Fibroblast of peridontal ligament (primary cell): ENCODE measurements around the gene PHF21B.

ENCODE experiments used
- DNase-seq: peaks from one replicate; pipeline ENCODE4 v3.0.0-alpha.2; 2010; ENCODE audit errors: extremely low read depth

PHF21B gene

DNA sequence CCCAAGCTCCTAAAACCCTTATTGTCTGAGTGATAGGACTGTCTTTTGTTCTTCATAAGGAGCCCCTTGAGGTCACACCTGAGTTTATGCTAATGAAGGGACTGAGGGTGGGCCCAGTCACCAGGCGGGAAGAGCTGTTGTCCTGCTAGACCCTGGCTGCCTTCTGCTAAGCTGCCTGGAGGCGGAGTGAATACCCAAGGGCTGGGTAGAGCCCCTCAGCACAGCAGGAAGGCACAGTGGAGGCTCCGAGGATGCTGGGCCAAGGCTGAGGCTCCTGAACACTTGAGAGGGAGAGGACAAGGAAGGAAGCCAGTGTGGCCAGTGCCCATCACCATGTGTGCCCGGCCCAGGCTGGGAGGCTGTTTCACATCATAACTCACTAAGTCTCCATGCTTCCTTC is 4.8 kb upstream of the PHF21B start:
- no peak for DNase-seq

DNA sequence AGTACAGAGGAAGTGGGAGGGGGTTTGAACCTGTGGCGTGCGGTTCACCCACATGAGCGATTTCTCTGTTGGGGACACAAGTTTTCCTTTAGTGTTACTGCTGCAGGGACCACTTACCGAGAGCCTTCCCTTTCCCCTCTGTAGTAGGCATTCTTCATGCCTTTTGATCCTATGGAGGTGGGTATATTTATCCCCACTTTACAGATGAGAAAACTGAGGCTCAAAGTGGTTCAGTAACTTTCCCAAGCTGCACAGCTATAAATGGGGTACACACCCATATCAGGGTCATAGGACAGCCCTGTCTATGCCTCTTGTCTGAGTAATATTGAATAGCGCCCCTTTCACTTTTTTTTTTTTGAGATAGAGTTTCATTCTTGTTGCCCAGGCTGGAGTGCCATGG is 3.3 kb upstream of the PHF21B start:
- no peak for DNase-seq

DNA sequence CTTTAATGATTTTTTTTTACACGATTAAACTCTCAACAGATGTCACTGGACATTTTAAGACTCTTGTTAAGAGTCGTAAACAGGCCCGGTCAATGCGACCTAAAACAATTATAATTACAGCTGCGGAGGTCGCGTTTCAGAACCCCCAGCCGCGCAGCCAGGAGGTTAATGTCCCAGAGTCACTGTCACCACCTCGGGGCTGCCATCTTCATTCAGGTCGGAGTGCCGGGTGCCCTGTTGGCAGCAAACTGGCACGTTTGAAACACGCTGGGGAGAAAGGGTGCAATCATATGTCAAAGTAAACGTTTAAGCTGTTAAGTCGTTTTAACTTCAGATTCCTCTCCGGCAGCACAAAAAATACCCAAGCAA is 711 bp upstream of the PHF21B start:
- no peak for DNase-seq

DNA sequence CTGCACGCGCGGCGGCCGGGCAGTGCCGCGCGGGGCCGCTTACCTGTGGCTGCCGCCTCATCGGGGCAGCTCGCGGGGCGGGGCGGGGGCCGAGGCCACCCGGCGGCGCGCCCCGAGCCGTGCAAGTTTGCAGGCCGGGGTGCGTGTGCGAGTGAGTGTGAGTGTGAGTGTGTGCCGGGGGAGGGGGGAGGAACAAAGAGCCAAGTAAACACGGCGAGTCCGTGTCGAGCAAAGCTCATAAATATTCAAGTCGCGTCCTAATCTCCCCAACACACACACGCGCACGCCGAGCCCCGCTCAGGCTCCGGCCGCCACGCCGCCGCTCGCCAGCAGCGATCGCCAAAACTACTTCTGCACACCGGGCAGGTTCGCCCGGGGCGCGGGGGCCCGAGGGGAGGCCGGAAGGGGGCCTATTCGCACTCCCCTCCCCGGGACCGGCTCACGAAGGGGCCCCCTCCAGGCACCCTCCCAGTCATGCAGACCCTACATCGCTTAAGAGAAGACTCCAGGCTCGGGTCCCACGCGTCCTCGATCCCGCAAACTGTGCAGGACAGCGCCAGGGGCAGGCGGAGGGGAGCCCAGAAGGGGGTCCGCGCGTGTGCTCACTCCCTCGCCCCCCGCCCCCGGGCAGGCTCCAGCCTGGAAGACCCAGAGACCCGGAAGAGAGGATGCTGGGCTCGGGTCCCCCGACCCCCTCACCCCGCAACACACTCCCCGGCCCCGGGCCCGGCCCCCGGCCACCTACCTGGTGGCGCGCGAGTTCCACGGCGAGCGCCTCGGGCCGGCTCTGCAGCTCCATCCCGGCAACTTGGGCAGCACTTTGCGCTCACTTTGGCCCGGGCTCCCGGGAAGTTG is 827 bp downstream of the PHF21B start:
- no peak for DNase-seq

DNA sequence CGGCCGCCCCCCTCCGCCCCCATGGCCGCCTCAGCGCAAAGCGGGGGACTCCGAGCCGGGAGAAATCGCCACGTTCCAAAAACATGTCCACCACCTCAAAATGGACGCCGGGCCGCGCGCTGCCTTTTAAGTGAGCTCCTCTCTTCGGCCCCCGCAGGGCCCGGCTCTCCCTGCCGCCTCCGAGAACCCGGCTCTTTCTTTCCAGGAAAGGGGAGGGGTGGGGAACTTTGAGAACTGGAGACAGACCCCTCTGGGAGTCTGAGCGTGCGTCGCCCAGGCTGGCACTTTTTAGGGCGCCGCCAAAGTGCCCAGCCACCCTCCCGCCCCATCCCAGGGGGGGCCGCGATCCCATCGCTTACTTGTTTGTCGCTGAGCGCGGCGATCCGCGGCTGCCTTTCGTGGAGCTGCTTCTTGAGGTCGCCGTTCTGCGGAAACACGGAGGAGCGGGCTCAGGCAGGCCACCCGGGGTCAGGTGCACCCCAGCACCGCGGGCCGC is 1.6 kb downstream of the PHF21B start:
- no peak for DNase-seq

DNA sequence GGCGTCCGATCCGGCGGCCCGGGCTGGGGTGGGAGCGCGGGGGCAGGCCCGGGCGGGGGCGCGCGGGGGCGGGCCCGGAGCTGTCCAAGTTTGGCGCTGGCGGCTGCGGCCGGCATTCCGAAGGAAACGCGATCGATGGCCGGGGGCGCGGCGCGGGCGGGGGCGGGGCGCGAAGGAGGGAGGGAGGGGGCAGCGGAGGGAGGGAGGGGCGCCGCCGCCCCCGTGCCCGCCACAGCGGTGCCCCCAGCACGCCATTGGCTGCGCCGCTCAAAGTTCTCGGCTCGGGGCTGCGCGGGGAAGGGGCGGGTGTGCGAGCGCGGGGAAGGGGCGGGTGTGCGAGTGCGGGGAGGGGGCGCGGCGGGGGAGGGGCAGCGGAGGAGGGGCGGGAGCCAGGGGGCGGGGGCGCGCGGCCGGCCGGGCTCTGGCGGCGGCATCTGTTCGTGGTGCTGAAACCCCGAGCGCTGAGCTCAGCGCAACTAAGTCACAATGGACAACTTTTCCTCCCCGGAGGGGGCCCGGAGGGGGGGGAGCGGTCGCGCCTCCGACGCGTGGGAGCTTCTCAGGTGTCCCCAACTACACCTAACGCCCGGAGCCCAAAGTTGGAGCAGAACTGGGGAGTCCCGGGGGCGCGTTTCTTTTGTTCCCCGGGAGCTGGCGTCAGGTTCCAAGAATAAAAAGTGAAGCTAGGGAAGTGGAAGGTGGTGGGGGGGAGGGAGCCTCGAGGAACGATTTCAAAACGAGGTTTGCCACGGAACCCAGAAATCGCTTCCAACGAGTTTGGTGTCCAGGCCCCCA is 2.2 kb downstream of the PHF21B start:
- no peak for DNase-seq

DNA sequence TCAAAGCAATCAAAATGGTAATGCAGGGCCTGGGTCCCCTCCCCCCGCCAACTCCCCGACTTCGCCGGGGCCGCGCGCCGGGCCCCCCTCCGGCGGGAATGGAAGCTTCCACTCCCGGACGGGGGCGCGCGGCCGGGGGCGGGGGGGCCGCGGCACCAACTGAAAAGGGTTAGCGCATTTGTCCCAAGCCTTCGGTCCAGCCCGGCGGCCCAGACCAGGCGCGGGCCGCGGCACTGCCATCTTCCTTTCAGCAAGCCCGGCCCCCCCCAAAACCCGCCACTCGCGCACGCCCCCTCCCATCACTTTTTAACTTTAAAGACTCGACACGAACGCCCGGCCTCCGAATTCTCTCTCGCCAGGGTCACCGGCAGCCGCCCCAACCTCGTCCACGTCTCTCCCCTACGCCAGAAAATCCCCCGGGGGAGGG is 2.8 kb downstream of the PHF21B start:
- no peak for DNase-seq

DNA sequence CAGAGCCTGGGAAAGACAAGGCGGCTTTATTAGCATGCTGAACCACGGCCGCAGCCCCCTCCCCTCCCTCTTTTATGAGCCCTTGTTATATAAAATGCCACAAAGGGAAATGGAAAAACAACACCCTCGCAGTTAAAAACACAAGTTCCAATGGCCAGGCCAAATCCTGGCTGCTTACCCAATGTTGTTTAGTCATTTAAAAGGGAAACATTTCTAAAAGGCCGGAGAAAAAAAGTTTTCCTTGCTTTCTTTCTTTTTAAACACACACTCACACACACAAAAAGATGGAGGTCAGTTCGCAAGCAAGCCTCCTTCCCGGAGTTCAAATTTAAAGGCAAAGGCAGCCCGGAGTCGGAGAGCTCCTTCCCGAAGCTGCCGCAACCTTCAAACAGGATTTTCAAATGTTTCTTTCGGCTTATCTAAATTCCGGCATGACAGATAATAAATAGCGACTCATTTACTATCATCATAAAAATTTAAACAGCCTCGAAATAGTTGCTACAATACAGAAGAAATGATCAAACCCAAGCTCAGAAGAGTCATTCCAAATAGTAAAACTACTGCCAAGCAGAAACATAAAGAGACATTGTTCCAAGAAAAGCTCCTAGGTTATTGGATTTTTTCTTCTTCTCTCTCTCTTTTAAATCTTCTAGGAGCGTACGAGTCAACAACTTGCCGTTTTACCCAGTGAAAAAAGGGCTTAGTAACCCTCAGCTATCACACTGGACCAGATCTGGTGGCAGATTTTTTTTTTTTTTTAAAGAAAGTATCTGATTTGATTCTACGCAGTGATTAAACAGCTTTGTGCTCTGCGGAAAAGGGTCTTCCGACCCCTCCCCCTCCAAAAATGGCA is 3.5 kb downstream of the PHF21B start:
- DNase-seq: no peak

DNA sequence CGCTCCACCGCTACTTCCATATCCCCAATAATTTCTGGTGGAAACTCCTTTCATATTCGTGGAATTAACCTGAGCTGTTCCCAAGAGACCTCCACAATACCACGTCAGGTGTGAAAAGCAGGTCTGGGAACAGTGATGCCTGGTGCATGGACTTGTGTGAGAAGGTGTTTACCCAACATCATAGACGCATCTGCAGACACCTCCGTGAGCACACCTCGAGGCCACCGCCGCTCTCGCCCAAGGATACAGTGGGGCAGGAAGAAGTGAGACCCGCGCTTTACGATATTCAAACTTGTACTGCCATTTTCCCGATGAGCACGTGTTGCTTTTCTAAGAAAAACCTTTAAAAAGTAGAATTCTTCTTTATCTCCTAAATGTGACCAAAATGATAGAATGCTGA is 8.2 kb downstream of the PHF21B start:
- DNase-seq: no peak

DNA sequence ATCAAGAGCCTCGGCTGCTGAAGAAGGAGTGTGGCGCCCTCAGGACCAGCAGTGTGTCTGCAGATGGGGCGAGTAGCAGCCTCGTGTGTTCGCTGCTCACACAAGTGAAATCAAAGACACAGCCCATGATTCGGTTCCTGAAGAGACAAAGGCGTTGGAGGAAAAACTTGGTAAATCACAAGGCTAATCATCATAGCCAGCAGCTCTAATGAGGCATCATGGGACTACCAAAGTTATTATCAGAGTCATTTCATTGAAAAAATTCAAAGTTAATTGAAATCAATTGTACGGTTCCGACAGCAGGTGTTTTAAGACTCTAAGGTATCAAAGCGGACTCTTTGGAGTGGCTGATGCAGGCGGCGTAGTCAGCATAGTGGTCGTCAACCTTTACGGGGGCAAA is 9.5 kb downstream of the PHF21B start:
- no peak for DNase-seq

DNA sequence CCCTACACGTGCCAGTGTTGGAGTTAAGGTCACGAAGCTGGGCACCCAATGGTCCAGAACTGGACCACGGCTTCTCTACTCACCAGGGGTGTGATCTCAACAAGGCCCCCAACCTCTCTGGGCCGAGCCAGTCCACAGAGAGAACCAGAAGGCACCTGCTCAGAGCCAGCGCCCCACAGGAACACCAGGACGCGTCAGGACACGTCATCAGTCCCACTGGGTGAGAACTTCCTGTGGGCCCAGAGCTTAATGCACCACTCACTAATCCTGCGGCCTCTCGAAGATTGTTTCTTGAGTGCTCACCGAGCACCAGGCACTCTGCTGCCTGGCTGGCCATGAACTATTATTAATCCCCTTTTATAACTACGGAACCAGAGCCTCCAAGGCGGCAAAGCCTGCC is 10.1 kb downstream of the PHF21B start:
- DNase-seq: no peak

DNA sequence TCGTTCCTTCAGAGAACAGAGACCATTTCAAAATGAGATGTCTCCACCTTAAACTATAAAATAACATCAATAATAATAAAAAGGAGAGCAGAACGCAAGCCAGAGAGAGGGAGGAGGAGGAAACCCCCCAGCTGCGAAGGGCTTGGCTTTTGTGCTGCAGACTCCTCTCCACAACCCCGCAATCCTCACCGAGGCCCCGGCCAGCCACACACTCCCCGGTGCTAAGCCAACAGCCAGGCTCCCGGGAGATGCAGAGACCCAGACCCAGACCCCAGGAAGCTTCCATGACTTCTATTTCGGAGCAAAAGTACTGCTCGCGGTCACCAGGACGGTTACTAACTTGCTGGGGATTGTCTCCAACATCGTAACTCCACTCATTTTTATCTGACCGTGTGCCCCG is 10.6 kb downstream of the PHF21B start:
- DNase-seq: no peak

DNA sequence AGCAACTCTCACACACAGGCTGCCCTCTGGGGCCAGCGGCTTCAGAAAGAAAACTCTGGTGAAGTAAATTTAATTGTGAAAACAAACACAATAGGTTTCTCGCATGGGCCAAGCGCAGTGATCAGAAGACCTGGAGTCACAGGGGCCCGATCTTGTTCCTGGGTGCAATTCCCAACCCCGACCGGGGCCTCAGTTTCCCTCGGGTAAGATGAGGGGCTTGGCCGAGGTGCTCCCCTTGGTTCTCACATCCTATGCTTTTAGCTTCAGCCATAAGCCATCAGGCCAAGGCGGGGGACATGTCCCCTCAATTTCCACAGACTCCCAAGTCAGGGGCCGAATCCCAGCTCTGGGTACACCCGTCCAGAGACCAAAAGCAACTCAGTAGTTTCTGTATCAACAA is 11.5 kb downstream of the PHF21B start:
- no peak for DNase-seq

DNA sequence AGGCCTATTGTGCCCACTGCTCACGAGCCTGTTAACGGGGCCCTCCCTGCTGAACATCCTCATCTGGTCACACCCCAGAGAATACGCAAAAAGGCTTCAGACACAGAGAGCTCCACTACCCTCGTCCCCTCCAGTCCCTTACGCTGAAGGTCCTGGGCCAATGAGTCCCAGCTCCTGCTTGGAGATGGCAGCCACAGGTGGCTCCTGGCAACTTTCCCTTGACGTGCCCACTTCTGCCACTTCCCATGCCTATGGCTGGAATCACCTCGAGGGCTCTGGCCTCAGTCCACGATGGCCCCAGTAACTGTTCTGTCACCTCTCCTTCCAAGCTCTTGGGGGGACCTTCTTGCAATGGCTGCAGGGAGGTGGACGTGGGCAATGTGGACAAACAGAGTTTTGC is 12.7 kb downstream of the PHF21B start:
- no peak for DNase-seq

DNA sequence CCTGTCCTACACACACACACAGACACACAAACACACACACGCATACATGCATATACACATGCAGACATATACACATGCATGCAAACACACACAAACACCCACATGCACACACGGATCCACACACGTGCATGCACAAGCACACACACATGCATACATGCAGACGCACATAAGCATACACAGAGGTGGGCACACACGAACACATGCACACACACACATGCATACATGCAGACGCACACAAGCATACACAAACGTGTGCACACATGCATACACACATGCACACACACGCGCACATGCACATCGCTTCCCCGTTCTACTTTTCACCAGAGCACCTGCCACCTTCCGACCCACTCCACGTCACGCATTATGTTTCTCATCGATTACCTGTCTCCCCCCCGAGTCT is 13.2 kb downstream of the PHF21B start:
- DNase-seq: no peak

DNA sequence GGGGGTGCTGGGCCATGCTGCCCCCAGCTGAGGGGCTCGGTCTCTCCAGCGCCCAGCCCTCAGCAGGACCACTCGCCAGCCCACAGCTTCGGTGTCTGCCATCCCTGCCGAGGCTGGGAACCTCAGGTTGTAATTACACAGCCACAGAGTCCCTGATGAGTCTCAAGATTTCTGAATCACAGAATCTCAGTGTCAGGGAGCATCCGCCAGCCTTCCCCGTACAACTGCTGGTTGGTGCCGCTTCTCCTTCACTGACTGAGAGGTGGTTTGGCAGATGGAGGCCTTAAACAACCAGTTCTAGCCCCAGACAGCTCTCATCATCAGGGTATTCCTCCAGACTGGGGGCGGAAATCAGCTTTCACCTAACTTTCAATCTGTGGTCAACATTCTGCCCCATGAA is 13.7 kb downstream of the PHF21B start:
- no peak for DNase-seq

DNA sequence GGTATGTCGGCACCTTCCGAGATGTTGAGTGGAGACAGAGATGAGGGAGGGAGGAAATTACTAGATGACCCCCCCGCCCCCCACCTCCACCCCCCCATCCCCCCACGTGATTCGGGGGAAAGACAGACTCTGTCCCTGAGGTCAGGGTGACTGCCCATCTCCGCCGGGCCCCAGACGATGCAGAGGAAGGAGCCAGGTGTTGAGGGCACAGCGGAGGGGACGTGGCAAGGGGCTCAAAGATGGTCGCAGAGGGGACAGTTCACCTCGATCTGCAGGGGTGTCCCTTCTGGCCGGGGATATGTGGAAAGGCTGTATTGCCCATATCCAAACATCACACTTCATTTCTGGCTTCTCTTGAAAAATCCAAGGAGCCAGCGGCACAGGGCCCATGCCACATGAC is 14.1 kb downstream of the PHF21B start:
- DNase-seq: no peak

DNA sequence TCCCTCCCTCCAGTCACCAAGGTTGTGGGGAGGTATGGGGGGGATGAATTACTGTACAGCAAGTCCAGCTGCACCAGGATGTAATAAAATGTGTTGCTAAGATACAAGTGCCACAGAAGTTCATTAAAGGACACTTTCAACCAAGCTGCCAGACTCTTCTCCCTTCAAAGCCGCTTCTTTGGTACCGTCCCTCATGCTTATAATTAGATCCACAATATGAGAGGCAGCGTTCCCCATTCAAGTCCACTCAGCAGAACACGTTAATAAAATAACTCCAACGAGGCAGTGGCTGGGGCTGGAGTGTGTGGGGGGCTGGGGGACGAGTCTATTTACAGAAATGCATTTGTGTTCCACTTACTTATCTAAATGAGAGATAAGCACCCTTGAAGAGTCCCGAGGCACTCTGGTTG is 14.7 kb downstream of the PHF21B start:
- no peak for DNase-seq

DNA sequence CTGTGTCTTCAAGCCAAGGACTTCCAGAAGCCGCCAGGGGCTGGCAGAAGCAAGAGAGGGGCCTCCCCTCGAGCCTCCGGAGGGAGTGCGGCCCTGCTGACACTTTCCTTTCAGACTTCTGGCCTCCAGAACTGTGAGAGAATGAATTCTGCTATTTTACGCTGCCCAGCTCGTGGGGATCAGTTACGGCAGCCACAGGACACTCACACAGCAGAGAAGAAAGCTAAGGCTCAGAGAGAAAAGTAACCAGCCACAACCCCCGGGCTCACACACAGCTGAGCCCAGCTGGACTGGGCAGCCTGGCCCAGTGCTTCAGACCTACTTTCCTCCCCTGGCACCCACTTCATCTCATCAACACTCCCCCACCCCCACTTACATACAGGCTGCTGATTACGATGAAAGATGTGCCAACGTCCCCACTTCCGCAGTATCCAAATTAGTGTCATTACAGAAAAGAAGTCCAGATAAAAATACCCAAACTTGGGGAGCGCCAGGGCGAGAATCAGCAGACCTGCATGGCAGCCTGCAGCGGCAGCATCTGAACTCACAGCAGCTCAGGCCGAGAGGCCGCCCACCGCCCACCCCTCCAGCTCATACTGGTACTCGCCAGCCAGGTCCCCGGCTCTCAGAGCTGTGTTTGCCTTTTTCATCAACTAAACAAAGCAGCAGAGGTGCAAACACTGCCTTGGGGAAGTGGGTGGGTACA is 15.3 kb downstream of the PHF21B start:
- DNase-seq: no peak

DNA sequence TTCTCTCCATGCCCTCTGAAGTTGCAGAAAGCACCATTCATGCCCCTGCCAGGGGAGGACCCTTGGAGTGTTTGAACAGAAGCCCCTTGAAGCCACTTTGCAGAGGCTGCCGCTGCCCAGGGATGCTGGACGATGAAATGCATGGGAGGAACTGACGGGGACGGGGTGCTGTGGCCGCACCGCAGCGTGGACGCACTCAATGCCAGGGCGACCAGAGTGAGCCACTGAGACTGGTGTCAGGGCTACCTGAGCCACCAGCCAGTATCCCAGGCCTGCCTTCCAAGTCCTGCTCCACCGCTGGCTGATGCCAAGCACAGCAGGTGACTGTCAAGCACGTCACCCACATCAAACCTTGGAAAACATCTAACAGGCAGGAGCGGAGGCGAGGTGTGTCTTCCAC is 17.6 kb downstream of the PHF21B start:
- DNase-seq: no peak

DNA sequence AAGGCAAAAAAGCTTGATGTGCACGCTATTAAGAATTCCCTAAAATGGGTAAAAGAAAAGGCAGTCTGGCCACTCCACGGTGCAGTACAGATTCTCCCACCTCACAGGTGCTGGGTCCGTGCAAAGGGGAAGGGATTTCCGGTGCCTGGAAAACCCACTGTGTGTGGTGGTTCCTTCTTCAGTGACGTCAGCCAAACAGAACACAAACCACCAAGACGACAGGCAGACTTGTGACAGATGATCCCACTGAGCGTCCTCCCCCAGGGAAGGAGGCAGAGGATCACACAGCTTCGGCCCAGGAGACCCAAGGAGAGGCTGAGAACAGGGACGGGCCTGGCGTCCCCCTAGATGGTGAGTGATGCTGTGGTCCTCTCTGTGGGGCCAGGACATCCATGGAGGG is 18.6 kb downstream of the PHF21B start:
- DNase-seq: no peak

DNA sequence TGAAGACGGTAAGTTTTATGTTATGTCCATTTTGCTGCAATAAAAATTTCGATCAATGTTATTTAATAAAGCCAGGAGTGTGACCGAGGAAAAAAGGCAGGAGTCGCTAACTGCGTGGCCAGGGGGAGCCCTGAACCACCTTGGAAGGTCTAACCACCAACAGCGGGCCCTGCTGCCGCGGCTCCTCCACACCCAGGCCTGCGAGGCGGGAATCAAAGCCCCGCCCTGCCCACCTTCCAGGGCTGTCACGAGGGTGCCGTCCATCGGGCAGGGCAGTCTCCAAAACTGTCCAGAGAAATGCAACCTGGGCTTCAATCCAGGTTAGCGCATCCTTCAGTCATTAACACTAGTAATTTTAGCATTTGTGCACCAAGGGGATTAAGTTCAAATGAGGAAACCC is 19.0 kb downstream of the PHF21B start:
- DNase-seq: no peak
